Activated CD8-positive, alpha-beta memory T cell treated with anti-CD3 and anti-CD28 coated beads, Interleukin-2, amount 50 U/mL, for 1 hour (primary cell): ENCODE results near the gene GALK1.

ENCODE experiments used
- DNase-seq: peaks from one replicate; pipeline ENCODE4 v3.0.0-alpha.2; 2020; ENCODE audit errors: extremely low read depth

The GALK1 gene

GRCh38 chr17:75750661-75751423, 14.2 kb downstream of the GALK1 start:
- no peak for DNase-seq

- peak; percentile 77 for DNase-seq
Measured at GRCh38 chr17:75749545-75750389, 15.2 kb downstream of the GALK1 start.

GRCh38 chr17:75748706-75749105, 16.3 kb downstream of the GALK1 start:
- no peak for DNase-seq

- no peak for DNase-seq
Measured at GRCh38 chr17:75743625-75744206, 21.3 kb downstream of the GALK1 start.

- DNase-seq, result no peak
Measured at GRCh38 chr17:75742337-75742736, 22.7 kb downstream of the GALK1 start.

GRCh38 chr17:75740631-75741077, 24.3 kb downstream of the GALK1 start:
- no peak for DNase-seq

- DNase-seq, result no peak
Measured at GRCh38 chr17:75740215-75740614, 24.8 kb downstream of the GALK1 start.

GRCh38 chr17:75739801-75740200, 25.2 kb downstream of the GALK1 start:
- no peak for DNase-seq

GRCh38 chr17:75739174-75739573, 25.8 kb downstream of the GALK1 start:
- DNase-seq, result no peak

GRCh38 chr17:75738218-75738802, 26.7 kb downstream of the GALK1 start:
- no peak for DNase-seq

GRCh38 chr17:75737133-75737962, 27.6 kb downstream of the GALK1 start:
- DNase-seq, result no peak

GRCh38 chr17:75736173-75736835, 28.7 kb downstream of the GALK1 start:
- no peak for DNase-seq

GRCh38 chr17:75734674-75735294, 30.2 kb downstream of the GALK1 start:
- no peak for DNase-seq

- DNase-seq, result no peak
Measured at GRCh38 chr17:75733471-75733870, 31.5 kb downstream of the GALK1 start.

GRCh38 chr17:75731716-75732498, 33.1 kb downstream of the GALK1 start:
- DNase-seq, result no peak

GRCh38 chr17:75731086-75731715, 33.8 kb downstream of the GALK1 start:
- no peak for DNase-seq

- DNase-seq, result no peak
Measured at GRCh38 chr17:75730065-75730464, 34.9 kb downstream of the GALK1 start.

GRCh38 chr17:75729351-75729750, 35.6 kb downstream of the GALK1 start:
- no peak for DNase-seq

- DNase-seq, result no peak
Measured at GRCh38 chr17:75727391-75727790, 37.6 kb downstream of the GALK1 start.
